HEK293T (cell line): ENCODE data around the gene SCAP.

Experiments used
- CTCF ChIA-PET: fragments of 350-600 bp; formaldehyde crosslinking; extraction: SDS; loops from one replicate; lab custom pipeline; 2021; ENCODE audit warnings: antibody characterized with exemption, inconsistent platforms; lab: Yijun Ruan, JAX
- POLR2A ChIA-PET: fragments of 350-600 bp; formaldehyde crosslinking; extraction: SDS; loops from one replicate; lab custom pipeline; 2020; ENCODE audit warnings: antibody characterized with exemption, inconsistent platforms; lab: Yijun Ruan, JAX
- DNase-seq: peaks from one replicate; pipeline ENCODE4 v3.0.0; 2012; ENCODE audit warnings: mixed read lengths; ENCODE audit errors: extremely low spot score
- ARNT ChIP-seq: fragments of 450-650 bp; IDR thresholded peaks from 2 replicates; pipeline ENCODE4 v1.6.1; 2017; ENCODE audit warnings: mild to moderate bottlenecking
- BHLHE40 ChIP-seq: fragments of 450-650 bp; IDR thresholded peaks from 2 replicates; pipeline ENCODE4 v1.6.1; 2016; ENCODE audit warnings: mild to moderate bottlenecking, moderate library complexity, borderline replicate concordance
- CTBP1 ChIP-seq: fragments of 450-650 bp; IDR thresholded peaks from 2 replicates; pipeline ENCODE4 v1.6.1; 2016; ENCODE audit warnings: borderline replicate concordance
- ELF4 ChIP-seq: fragments of 450-650 bp; IDR thresholded peaks from 2 replicates; pipeline ENCODE4 v1.6.1; 2017; ENCODE audit warnings: antibody characterized with exemption
- FOXA1 ChIP-seq: fragments of 450-650 bp; IDR thresholded peaks from 2 replicates; pipeline ENCODE4 v1.6.1; 2016; ENCODE audit warnings: mild to moderate bottlenecking
- FOXK2 ChIP-seq: fragments of 450-650 bp; IDR thresholded peaks from 2 replicates; pipeline ENCODE4 v1.6.1; 2016; ENCODE audit warnings: mild to moderate bottlenecking
- FOXM1 ChIP-seq: fragments of 450-650 bp; IDR thresholded peaks from 2 replicates; pipeline ENCODE4 v1.6.1; 2017; ENCODE audit warnings: mild to moderate bottlenecking, borderline replicate concordance
- HDGF ChIP-seq: fragments of 450-650 bp; IDR thresholded peaks from 2 replicates; pipeline ENCODE4 v1.6.1; 2017; ENCODE audit warnings: antibody characterized with exemption, borderline replicate concordance
- L3MBTL2 ChIP-seq: fragments of 450-650 bp; conservative IDR thresholded peaks from 2 replicates; pipeline ENCODE4 v1.6.1; 2016; ENCODE audit warnings: mild to moderate bottlenecking
- LEF1 ChIP-seq: fragments of 450-650 bp; IDR thresholded peaks from 2 replicates; pipeline ENCODE4 v1.6.1; 2017; ENCODE audit warnings: mild to moderate bottlenecking, borderline replicate concordance
- NFRKB ChIP-seq: fragments of 450-650 bp; IDR thresholded peaks from 2 replicates; pipeline ENCODE4 v1.6.1; 2016; ENCODE audit warnings: mild to moderate bottlenecking, moderate library complexity
- SP1 ChIP-seq: fragments of 450-650 bp; IDR thresholded peaks from 2 replicates; pipeline ENCODE4 v1.6.1; 2017
- SUZ12 ChIP-seq: fragments of 450-650 bp; IDR thresholded peaks from 2 replicates; pipeline ENCODE4 v1.6.1; 2016; ENCODE audit warnings: mild to moderate bottlenecking
- TARDBP ChIP-seq: fragments of 450-650 bp; IDR thresholded peaks from 2 replicates; pipeline ENCODE4 v1.6.1; 2016
- ZNF384 ChIP-seq: fragments of 450-650 bp; IDR thresholded peaks from 2 replicates; pipeline ENCODE4 v1.6.1; 2016
- TF ChIP-seq, protein P1 (sequence below): fragments of 450-650 bp; IDR thresholded peaks from 2 replicates; pipeline ENCODE4 v1.6.1; 2016

The SCAP gene

DNA sequence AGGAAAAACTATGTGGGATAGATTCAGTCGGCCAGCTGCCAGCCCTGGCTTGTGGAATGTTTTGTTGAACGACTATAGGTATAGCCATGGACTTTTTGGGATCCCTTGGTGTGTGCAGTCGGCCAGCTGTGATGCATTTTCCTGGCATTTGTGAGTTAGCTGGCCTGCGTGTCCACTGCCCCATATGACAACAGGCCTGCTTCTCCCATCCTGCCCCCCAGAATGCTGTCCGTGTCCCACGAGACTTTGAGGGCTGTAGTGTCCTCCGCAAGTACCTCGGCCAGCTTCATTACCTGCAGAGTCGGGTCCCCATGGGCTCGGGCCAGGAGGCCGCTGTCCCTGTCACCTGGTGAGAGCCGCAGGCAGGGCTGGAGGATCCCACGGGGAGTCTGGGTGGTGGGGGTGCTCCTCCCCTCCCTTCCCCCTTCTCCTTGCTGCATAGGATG is 71.3 kb downstream of the SCAP start:
- DNase-seq, result no peak
- TF ChIP-seq SP1 (no peak), ELF4 (no peak), LEF1 (no peak), L3MBTL2 (no peak), ZNF384 (no peak), HDGF (no peak), FOXA1 (no peak), NFRKB (no peak)
- ChIA-PET CTCF (no interaction called here), POLR2A (interaction anchor here (1.5 kb wide), 1 partner anchor 24 kb away, joined by 9 read pairs; the partner anchor contains the start of gene PTPN23)

DNA sequence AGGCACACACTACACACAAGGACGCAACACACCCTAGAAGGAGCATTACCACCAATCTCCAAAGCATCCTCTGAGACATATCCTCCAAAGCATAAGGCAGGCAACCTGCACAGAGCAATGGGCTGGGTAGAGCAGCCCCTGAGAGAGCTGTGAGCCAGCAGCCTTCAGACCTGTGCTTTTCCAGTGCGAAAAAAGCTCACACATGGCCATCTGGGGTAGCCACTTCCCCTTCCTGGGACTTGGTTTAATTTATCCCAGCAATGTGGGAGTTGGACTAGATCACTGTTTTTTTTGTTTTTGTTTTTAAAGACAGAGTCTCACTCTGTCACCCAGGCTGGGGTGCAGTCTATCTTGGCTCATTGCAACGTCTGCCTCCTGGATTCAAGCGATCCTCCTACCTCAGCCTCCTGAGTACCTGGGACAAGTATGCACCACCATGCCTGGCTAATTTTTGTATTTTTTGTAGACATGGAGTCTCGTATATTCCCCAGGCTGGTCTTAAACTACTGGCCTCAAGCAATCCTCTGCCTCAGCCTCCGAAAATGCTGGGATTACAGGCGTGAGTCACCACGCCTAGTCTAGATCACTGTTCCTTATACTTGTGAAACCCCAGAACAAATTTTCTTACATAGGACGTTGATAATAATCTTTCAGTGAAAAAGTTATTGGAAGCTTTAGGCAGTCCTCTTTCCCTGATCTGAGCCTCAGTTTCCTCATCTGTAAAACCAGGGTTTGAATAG is 76.0 kb downstream of the SCAP start:
- ChIA-PET CTCF (no interaction called here), POLR2A (interaction anchor here (0.6 to 1.7 kb wide), 2 partner anchors 19 to 756 kb away, joined by 3 to 4 read pairs; partner anchors contain the start of gene PTPN23)
- TF ChIP-seq CTBP1 (no peak), BHLHE40 (no peak), SP1 (no peak), ARNT (no peak), SUZ12 (no peak), TARDBP (no peak), HDGF (no peak), ZNF384 (no peak), L3MBTL2 (no peak), FOXK2 (no peak), LEF1 (no peak), ELF4 (no peak), NFRKB (no peak), FOXM1 (no peak), FOXA1 (no peak)
- TF ChIP-seq, protein P1, sequence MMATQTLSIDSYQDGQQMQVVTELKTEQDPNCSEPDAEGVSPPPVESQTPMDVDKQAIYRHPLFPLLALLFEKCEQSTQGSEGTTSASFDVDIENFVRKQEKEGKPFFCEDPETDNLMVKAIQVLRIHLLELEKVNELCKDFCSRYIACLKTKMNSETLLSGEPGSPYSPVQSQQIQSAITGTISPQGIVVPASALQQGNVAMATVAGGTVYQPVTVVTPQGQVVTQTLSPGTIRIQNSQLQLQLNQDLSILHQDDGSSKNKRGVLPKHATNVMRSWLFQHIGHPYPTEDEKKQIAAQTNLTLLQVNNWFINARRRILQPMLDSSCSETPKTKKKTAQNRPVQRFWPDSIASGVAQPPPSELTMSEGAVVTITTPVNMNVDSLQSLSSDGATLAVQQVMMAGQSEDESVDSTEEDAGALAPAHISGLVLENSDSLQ, result no peak
- DNase-seq, result no peak

DNA sequence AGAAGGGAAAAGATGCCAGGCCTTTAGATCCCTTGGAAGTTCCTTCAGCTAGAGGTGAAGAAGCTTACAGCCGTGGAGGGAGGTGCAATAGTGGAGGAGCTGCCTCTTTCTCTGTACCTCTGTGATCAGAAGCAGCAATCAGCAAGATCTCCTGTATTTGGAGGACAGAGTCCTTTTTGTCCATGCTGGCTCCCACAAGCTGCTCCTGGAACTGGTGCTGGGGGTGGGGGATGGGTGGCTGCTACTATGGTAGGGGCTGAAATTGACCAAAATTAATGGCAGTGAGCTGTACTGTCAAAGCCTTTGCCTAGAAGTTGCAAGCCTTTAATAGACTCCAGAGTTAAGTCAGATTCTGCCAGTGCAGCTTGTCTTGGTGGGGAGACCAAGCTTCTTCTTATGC is 76.7 kb downstream of the SCAP start:
- POLR2A ChIA-PET, result interaction anchor here (0.6 to 1.7 kb wide), 2 partner anchors 18 to 757 kb away, joined by 3 to 4 read pairs; partner anchors contain the start of gene PTPN23
- no peak for DNase-seq
- CTCF ChIA-PET, result no interaction called here
- TF ChIP-seq ARNT, result no peak
- no peak for TF ChIP-seq BHLHE40
- no peak for TF ChIP-seq SUZ12
- TF ChIP-seq L3MBTL2, result no peak
- TF ChIP-seq TARDBP, result no peak
- no peak for TF ChIP-seq CTBP1
- TF ChIP-seq HDGF, result no peak
- TF ChIP-seq LEF1, result no peak

DNA sequence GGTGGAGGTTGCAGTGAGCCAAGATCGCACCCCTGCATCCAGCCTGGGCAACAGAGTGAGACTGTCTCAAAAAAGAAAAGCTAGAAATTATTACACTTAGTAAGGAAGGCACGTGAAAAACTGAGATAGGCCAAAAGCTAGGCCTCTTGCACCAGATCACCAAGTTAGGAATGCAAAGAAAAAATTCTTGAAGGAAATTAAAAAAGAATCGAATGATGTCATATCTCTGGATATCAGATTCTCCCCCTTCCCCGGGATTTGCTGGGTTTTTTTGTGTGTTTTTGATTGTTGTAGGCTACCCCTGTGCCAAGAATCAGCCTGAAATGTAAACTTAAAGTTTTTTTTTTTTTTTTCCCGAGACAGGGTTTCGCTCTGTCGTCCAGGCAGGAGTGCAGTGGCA is 77.5 kb downstream of the SCAP start:
- ChIA-PET CTCF (interaction anchor here (0.6 kb wide), 1 partner anchor 35 kb away, joined by 3 read pairs; no protein-coding TSS in a partner anchor), POLR2A (no interaction called here)
- DNase-seq, result no peak
- TF ChIP-seq ELF4 (no peak), HDGF (no peak), ARNT (no peak)

DNA sequence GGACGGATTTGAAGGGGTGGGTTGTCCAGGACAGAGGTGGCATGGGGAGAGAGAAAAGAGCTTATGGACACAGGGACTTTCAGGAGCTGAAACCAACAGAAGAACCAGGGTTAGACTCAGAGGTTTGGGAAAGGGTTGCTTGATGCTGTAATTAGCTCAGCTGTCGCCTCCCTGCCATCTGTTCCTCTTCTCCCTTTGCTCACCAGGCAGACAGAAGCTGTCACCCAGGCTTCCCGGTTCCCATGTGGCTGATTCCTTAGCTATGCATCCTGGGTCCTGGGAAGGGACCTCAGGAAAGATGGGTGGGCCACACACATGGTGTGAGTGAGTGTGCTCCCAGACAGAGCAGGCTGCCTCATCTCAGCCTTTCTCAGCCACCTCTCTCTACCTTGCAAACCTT is 80.9 kb downstream of the SCAP start:
- CTCF ChIA-PET, result interaction anchor here (0.8 kb wide), 1 partner anchor 26 kb away, joined by 4 read pairs; no protein-coding TSS in a partner anchor
- TF ChIP-seq TARDBP (no peak), CTBP1 (no peak), L3MBTL2 (no peak), FOXA1 (no peak), FOXK2 (no peak), NFRKB (no peak), SP1 (no peak), LEF1 (no peak), FOXM1 (no peak), ZNF384 (no peak), SUZ12 (no peak), ARNT (no peak), BHLHE40 (no peak), HDGF (no peak), ELF4 (no peak)
- TF ChIP-seq, protein P1, result no peak
- DNase-seq, result no peak
- POLR2A ChIA-PET, result interaction anchor here (0.9 to 2.8 kb wide), 3 partner anchors 14 to 18 kb away, joined by 3 to 11 read pairs (median 3); partner anchors contain the start of gene PTPN23

DNA sequence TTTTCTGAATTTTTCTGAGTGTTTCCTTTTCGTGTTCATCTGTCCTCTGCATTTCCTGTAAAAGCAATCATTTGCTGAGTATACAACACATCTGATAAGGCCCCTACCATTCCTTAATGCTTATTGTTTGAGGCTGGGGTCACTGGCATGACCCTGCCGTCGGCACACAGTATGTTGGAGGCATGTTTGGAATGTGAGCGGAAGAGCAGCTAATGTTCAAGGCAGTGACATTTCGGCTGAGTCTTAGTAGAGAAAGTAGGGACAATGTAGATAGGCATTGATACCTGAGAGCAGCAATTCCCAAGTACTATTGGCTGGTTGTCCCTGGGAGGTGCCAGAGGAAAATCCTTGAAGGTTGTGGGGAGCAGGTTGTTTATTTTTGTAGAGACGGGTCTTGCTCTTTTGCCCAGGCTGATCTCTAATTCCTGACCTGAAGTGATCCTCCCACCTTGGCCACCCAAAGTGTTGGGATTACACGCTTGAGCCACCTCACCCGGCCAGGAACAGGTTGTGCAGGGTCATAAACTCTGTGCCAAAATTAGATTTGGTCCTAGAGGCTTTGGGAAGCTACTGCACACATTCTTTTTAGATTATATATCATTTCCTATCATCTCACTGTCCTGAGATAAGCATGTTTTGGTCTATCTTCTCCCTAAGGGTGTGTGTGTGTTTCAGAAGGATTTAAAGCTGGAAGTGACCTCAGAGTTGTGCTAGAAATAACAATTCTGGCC is 81.4 kb downstream of the SCAP start:
- DNase-seq, result no peak
- ChIA-PET CTCF (interaction anchor here (0.8 kb wide), 1 partner anchor 27 kb away, joined by 4 read pairs; no protein-coding TSS in a partner anchor), POLR2A (interaction anchor here (0.9 to 2.8 kb wide), 3 partner anchors 14 to 17 kb away, joined by 3 to 11 read pairs (median 3); partner anchors contain the start of gene PTPN23)
- TF ChIP-seq SUZ12 (no peak), BHLHE40 (no peak), HDGF (no peak), ELF4 (no peak), FOXA1 (no peak), LEF1 (no peak), NFRKB (no peak), FOXK2 (no peak), FOXM1 (no peak), L3MBTL2 (no peak), ARNT (no peak), TARDBP (no peak), CTBP1 (no peak), SP1 (no peak), ZNF384 (no peak)
- TF ChIP-seq, protein P1, result no peak
